22Rv1 (cell line): ENCODE data around the gene MUC7.
"Not testable (repeated sequence)": the region's sequence is repeated elsewhere in the genome, so short reads cannot be mapped to it uniquely, and the experiment has no call there.

Source experiments
- H3K27ac ChIP-seq: fragments of 450-650 bp; 2 replicates; pipeline ENCODE4 v1.5.1; 2017
- ZFX ChIP-seq: fragments of 450-650 bp; IDR thresholded peaks from 2 replicates; pipeline ENCODE4 v1.6.1; 2017; ENCODE audit warnings: antibody characterized with exemption, borderline replicate concordance
- TF ChIP-seq, protein P1 (sequence below): fragments of 450-650 bp; IDR thresholded peaks from 2 replicates; pipeline ENCODE4 v1.5.1; 2017; ENCODE audit warnings: mild to moderate bottlenecking

Gene MUC7

DNA sequence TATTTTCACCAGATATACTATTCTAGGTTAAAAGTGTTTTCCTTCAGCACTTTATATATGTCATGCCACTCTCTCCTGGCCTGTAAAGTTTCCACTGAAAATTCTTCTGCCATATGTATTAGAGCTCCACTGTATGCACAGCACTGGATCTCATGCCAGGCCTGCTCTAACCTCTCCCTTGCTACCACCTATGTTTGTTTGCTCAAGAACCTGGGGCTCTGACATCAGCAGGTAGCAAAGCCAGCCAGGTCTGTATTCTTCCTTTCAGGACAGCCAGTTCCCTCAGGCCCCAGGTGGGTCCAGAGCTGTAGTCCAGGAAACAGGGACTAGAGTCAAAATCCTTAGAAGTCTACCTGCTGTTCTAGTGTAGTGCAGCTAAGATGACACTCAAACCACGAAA lies 19.1 kb upstream of the MUC7 start:
- H3K27ac ChIP-seq, result no peak overlapping the region
- no peak for TF ChIP-seq ZFX
- TF ChIP-seq, protein P1, sequence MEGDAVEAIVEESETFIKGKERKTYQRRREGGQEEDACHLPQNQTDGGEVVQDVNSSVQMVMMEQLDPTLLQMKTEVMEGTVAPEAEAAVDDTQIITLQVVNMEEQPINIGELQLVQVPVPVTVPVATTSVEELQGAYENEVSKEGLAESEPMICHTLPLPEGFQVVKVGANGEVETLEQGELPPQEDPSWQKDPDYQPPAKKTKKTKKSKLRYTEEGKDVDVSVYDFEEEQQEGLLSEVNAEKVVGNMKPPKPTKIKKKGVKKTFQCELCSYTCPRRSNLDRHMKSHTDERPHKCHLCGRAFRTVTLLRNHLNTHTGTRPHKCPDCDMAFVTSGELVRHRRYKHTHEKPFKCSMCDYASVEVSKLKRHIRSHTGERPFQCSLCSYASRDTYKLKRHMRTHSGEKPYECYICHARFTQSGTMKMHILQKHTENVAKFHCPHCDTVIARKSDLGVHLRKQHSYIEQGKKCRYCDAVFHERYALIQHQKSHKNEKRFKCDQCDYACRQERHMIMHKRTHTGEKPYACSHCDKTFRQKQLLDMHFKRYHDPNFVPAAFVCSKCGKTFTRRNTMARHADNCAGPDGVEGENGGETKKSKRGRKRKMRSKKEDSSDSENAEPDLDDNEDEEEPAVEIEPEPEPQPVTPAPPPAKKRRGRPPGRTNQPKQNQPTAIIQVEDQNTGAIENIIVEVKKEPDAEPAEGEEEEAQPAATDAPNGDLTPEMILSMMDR, result no peak

DNA sequence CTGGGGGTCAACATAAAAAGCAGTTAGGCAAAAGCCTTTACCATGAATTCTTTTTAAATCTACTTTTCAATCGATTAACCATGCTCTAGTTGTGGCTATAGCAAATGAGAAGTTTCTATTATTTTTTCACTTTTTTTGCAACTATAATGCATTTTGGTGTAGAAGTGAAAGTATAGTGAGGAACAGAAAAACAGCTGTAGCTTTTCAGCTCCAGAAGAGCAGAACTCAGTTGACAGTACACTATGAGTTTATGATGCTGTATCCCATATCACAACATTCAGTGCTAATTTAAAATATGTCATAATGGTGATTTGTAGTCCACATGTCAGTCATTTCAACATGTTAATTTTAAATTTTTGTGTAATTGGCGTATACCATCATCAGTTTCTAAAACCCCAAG lies 8.7 kb upstream of the MUC7 start:
- TF ChIP-seq, protein P1, result no peak
- TF ChIP-seq ZFX, result no peak
- H3K27ac ChIP-seq, result no peak overlapping the region

DNA sequence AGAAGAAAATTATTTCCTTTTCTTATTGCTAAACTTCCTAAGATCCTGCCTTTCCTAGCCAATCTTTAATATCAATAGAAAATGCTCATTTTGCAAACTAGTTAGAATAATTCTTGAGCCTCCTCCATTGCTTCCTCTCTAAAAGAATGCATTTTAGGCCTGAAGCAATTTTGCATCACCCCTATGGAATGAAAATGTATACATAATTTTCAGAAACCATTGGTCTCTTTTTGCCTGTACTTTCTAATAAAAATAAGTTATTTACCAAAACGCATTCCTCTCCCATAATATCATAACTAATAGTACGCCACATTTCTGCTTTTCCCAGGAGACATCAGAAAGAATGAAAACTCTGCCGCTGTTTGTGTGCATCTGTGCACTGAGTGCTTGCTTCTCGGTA lies 1.7 kb downstream of the MUC7 start:
- H3K27ac ChIP-seq, result no peak overlapping the region
- TF ChIP-seq, protein P1, result no peak
- no peak for TF ChIP-seq ZFX

DNA sequence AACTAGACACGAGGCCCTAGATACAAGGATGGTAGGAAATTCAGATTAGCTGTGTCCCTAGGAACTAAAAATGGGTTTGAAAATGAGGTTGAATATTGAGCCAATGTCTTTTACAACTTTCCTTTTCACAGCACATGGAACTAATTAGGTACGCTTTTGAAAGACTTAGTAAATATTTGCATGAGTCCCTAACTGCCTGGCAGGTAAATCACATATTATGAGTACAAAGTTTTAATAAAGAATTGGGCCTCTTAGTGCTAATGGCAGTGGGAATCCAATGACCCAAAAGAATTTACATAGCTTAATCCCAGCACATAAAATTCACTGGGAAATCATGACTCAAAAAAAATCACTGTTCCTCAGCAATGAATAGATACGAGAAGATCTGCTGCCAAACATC lies 16.8 kb downstream of the MUC7 start:
- no peak overlapping the region for H3K27ac ChIP-seq
- TF ChIP-seq ZFX, result no peak
- TF ChIP-seq, protein P1, result no peak

DNA sequence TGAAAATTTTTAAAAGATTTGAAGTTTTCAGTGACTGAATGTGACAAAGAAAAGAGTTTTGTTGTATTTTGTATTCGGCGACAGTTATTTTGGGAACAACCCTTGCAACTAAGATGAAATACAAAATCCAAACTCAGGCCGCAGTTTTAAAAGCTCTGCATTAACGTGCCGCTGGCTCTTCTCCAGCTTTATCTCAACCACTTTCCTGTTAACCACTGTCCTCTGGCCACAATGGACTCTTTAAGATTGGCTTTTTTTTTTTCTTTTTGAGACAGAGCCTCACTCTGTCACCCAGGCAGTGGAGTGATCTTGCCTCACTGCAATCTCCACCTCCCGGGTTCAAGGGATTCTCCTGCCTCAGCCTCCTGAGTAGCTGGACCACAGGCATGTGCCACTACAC lies 24.2 kb downstream of the MUC7 start:
- TF ChIP-seq, protein P1, result no peak
- TF ChIP-seq ZFX, result no peak
- H3K27ac ChIP-seq, result no peak overlapping the region

DNA sequence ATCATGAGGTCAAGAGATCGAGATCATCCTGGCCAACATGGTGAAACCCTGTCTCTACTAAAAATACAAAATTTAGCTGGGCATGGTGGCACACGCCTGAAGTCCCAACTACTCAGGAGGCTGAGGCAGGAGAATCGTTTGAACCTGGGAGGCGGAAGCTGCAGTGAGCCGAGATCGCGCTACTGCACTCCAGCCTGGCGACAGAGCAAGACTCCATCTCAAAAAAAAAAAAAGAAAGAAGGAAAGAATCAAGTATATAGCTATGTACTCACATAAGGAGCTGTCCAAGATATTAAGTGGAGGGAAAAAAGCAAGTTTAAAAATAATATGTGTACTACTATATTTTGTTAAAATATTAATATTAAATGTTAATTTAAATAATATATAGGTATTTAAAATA lies 29.8 kb downstream of the MUC7 start:
- H3K27ac ChIP-seq, result not testable (repeated sequence)

DNA sequence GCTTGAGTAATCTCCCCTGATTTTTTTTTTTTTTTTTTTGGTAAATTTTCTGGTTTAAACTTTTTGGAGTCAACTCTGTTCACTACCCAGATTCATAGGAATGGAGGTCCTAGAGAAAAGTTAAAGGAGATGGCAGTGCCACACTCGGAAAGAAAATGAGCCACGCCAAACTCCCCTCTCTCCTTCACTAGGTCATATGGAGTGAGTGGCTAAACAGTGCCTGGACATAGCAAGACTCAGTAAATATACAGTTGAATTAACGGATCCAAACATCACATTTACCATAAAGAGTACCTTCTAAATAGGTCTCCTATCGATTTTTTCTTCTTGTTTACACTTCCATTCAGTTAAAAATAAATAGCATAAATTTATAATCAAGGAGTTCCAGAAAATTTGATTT lies 32.7 kb downstream of the MUC7 start:
- no peak for TF ChIP-seq ZFX
- TF ChIP-seq, protein P1, result no peak
- H3K27ac ChIP-seq, result no peak overlapping the region

DNA sequence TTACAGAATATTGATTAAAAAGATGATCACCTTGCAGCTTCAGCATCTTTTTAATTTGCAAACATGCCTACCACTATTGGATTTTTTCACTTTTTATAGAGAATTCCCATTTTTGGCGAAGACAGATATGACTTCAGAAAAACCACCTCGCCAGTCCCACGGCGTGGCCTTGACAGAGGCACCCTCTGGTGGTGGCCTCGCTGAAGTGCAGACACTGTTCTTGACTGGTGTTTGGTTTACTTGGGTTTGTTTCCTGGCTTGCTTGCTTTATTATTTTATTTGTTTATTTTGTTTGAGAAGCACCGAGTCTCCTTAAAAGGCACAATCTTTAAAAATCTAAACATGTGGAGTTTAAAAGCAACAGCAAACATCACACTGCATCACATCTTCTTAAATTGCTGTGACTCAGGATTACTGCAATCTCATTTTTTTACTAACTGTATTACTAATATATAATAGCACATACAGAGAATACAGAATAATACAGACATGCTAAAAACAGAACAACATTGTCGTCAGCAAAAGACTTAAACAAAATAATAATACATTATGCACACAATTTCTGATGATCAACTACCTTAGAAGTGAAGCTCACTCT lies 33.3 kb downstream of the MUC7 start:
- H3K27ac ChIP-seq, result no peak overlapping the region
- TF ChIP-seq ZFX, result no peak
- TF ChIP-seq, protein P1, result peak; percentile 97
